Fibroblast of skin of left biceps (primary cell): ENCODE data around the gene CDK15.
"Not testable (repeated sequence)": the region's sequence is repeated elsewhere in the genome, so short reads cannot be mapped to it uniquely, and the experiment has no call there.

Experiments
- DNase-seq, 2 experiments: peaks; one replicate each; pipeline ENCODE4 v3.0.0-alpha.2; 2013; ENCODE audit warnings: low read depth in 2 of 2

The CDK15 gene

DNA sequence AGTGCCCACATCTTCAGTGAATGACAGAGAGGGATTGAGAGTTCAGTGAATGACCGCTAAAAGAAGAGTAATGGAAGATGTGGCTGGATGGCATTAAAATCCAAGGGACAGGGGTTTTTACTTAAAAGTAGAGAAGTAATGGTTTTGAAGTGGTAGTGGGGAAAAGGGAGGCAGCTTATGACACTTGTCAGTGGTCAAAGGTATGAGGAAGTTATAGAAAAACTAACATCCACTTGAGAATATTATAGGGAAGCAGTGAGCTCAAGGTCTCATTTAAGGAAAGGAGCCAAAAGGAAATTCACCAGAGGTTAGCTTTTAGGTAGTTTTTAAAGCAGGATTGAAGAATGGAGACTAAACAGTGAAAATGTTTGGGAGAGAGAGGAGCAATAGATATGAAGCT, 24.3 kb downstream of the CDK15 start:
- DNase-seq = no peak

DNA sequence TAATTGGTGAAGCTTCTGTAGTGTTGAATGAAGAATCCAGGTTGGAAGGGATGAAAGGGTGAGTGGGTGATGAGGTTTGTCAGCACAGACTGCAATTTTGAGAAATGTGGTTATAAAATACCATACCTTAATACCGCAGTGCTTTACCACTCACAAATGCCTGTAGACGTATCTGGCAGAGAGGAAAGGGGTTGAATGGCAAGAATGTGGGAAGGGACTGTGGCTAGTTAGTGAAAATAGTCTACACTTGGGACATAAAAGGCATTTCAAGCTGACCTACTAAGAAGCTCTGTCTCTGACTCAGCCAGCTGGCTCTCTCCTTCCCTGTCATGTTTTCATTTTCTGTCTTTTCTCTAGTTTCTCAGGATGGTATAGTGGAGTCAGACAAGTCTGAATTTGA, 25.1 kb downstream of the CDK15 start:
- DNase-seq = peak; percentile 86 to 87

DNA sequence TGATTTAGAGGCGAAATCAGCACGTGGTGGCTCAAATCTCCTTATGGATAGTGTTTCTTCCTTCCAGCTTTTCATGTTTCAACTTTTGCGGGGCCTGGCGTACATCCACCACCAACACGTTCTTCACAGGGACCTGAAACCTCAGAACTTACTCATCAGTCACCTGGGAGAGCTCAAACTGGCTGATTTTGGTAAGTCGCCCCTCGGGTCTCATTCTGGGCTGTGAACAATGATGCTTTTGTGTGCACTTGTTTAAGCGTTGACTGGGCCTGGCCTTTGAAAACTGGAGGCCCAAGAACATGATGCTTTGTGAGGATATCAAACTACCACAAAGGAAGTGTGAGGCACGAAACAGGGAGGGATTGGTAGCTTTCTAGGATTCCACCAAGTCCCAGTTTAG, 27.4 kb downstream of the CDK15 start:
- DNase-seq = no peak

DNA sequence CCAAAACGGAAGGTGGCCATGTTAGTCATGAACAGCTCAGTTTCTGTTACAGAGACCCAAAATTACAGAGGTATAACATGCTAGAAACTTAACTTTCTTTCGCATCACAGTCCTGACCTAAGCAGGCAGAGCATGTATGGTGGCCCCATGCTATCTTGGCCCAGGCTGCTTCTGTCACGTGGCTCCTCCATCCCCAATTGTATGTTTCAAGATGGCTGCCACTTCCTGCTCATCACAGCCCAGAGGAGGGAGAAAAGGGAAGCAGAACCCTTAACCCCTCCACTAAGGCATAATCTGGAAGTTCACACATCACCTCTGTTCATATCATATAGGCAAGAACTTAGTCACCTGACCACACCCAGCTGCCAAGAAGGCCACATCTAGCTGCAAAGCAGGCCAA, 28.7 kb downstream of the CDK15 start:
- DNase-seq = no peak

DNA sequence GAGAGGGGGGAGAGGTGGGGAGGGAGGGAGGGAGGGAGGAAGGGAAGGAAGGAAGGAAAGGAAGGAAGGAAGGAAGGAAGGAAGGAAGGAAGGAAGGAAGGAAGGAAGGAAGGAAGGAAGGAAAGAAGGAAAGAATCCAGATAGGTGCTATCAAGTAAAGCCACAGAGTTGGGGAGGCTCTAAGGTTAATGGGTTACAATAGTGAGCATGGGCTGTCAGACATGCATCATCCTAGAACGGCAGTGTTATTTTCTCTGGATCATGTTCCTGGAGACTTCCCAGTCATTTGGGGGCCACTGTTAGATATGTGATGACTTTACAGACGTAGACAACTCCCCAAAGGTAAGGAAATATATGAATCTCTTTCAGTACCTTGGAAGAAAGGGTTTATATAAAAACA, 31.1 kb downstream of the CDK15 start:
- DNase-seq = no peak

DNA sequence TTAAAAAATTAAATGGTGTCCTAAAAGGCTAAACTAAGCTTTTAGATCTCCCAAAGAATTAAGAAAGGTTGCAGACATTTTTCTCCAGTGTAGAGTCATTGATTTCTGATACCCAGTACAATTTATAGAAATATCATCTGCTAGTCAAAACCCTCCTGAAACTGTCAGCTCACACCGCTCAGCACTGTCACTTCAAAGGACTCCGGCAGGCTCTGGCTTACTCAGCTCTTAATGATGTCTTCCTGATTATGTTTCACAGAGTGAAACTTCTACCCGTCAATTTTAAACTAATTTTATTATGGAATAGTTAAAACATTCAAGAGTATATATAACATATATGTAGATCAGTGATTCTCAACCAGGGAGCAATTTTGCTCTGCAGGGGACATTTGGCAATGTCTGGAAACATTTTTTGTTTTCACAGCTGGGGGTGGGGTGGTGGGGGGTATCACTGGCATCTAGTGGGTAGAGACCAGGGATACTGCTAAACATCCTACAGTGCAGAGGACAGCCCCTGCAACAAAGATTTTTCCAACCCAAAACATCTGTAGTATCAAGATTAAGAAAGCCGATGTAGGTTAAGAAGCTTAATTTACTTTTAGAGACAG, 31.6 kb downstream of the CDK15 start:
- DNase-seq = no peak

DNA sequence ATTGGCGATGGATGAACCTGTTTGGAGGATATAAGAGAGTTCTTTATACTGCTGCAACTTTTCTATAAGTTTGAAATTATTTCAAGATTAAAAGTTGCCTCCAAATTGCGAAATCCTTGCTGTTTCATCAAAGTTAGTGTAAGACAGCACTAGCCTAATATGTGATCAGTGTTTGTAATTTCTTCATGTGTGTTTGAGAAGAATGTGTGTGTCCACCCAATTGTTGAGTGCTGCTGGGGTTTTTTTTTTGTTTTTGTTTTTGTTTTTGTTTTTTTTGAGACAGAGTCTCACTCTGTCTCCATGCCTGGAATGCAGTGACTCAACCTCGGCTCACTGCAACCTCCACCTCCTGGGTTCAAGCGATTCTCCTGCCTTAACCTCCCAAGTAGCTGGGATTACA, 33.4 kb downstream of the CDK15 start:
- peak in 1 of 2 experiments; percentile 57 for DNase-seq

DNA sequence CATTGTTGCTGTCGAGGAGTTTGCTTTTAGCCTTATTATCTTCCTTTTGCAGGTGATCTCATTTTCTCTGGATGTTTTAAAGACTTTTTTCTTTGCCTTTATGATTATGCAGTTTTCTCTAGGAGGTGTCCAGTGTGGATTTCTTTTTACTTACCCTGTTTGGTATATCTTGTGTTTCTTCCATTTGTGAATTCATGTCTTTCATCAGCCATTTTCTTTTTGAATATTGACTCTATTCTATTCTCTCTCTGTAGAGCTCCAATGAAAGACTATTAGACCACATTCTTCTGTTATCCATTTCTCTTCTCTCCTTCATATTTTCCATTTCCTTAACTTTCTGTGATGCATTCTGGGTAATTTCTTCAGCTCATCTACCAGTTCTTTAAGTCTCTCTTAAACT, 34.4 kb downstream of the CDK15 start:
- DNase-seq = no peak

DNA sequence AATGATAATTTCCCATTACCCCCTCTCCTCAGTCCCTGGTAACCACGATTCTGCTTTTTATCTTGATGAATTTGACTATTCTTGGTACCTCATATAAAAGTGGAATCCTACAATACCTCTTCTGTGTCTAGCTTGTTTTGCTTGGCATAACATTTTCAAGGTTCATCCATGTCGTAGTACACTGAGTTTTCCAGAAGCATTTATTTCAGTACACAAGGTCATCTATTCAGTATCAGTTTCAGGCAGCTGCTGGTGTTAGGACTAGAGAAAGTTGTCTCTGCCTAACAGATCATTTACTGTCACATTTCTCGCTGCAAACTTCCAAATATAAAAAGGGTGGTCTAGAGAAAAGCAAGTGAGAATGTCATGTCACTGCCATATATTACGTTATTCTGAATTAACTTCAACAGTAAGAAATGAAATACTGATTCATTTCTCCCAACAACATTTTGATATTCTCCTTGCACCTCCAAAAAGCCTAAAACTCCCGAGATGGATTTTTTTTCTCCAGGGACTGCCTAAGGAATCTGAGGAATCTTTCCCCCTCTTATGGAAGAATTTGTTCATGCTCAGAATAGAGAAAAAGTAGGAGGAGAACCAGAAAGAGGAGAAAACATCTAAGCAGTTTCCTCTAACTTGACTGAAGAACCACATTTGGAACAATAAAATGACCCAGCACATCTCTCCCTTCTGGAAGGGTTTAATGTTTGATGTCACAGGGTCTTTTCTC, 36.0 kb downstream of the CDK15 start:
- DNase-seq = no peak

DNA sequence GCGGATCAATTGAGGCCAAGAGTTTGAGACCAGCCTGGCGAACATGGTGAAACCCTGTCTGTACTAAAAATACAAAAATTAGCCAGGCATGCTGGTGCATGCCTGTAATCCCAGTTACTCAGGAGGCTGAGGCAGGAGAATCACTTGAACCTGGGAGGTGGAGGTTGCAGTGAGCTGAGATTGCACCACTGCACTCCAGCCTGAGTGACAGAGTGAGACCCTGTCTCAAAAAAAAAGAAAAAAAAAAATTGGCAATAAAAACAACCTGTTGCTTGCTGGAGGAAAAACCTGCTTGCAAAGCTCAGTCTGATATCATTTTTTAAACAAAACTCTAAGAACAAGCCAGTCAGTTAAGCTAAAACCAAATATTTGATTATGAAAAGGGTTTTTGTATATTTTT, 38.6 kb downstream of the CDK15 start:
- not testable (repeated sequence) for DNase-seq

DNA sequence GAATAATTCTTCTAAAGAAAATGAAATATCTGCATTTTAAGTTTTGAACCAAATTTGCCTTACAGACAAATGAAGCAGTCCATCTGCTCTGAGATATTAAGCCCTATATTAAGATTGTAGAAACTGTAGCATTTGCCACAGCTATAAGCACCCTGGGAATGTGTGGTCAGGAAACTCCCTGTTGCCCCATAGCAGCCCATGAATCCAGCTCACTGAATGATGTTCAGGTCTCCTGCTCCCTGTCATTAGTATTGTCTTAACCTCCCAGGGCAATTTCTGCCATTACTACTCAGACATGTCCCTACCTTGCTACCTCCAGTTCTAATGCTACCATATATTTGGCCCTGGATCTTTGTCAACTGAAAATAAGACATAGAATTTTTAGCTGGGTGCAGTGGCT, 41.1 kb downstream of the CDK15 start:
- DNase-seq = no peak

DNA sequence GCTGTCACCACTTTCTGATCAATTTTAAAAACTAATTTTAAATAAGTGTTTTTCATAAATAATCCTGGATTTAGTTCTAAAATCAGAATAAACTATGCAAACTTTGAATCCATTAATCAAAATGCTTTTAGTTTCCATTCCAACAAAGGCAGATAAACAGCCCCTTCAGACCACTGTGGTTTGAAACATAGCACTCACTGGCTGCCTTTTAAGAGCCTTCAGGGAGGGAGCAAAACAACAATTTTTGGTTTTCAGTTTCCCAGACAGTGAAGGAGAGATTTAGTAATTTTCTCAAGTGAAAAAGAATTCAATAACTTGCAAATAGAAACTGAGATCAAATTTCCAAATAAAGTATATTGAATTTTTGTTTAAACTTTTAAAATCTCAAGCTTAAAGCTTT, 46.1 kb downstream of the CDK15 start:
- DNase-seq = no peak

DNA sequence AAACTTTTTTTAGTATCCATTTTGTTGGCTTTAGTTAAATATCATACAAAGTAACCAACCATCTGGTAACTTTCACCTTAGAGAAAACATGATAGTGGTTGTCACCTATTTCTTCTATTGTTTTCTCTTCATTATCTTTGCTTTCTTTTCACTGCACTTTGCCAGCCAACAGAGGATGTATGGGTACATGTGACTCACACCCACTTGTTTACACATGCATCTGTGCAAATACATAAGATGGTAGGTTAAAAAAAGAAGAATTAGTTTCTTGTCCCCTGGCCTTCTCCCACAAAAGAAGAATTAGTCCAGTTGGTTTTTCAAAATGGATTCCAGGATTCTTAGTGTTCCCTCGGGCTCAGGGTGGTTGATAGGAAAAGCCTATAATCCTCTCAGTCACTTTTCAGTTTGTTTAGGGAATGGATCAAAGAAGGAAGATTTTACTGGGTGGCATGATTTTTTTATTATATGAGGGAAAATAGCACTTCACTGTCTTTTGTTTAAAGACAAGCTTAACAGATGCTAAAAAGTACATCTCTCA, 46.6 kb downstream of the CDK15 start:
- no peak for DNase-seq

DNA sequence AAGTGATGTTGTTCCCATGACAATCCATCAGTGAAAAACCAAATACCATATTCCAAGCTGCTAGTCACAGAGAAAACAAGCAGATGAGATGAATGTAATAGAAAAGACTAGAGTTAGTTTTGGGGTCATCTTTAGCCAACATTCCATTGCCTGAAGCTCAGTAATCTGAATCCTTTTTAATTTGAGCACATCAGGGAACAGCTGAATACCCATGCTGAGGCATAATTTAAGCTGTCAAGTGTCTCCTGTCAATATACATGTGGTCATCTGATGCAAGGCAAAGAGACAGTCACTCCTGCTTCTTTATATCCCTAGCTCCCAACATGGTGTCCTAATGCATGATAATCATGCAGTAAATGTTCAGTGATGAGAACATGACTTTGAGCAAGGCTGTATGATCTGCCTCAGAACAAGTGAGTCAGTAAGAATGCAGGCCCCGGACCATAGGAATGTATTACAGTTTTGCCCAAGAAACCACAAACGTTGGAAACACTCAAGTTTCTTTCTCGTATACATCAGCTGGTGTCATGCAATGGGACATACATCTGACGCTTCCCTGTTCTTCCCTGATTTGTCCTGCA, 48.0 kb downstream of the CDK15 start:
- peak; percentile 96 for DNase-seq

DNA sequence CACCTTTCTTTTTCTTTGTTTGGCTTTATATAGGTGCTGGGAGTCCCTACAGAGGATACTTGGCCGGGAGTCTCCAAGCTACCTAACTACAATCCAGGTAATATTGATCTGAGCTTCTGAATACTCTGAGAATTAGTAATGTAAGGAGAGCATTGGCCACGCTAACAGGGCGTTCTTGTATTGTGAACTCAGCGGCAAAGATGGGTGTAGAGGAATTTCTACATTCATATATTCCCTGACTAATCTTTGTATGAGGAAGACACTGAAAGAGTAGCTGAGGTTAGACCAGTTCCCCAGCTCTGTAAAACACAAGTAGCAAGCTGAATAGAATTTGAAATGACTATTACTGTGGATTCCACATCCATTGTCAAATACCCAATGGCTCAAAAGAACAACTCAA, 48.5 kb downstream of the CDK15 start:
- peak in 1 of 2 experiments; percentile 49 for DNase-seq

DNA sequence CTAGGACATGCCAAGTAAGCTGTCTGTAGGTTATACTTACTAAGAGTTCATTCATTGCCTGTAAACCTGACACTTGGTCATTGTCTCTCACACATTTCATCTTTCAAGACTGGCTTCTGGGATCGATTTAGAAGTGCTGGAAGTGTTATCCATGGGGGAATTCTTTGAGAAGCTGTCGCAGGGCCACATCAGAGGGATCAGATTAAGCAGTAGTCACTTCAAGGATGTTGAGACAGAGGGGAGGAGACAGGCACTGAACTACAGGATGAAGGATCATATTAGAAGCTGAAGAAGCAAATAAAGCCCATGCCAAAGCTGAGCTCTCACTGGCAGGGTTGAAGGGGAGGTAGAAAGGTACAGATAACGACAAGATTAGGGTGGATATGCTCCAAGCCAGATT, 49.0 kb downstream of the CDK15 start:
- no peak for DNase-seq

DNA sequence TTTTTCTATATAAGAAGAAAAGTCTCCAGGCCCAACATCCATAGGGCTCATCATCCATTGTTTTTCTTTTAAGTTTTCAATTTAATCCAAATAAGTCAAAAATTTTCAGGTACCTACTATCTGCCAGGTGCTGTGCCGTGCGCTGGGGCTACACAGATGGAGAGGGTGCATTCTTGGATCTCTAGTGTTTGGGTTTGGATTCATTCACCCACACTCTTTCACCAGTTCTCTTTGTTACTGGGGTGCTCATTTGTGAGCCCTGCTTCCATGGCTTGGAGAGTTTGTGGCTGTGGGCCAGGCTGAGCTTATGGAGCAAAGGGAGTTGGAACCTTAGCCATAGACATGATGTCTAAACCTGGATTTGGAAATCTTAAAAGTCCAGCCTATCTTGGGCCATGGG, 51.0 kb downstream of the CDK15 start:
- DNase-seq = no peak

DNA sequence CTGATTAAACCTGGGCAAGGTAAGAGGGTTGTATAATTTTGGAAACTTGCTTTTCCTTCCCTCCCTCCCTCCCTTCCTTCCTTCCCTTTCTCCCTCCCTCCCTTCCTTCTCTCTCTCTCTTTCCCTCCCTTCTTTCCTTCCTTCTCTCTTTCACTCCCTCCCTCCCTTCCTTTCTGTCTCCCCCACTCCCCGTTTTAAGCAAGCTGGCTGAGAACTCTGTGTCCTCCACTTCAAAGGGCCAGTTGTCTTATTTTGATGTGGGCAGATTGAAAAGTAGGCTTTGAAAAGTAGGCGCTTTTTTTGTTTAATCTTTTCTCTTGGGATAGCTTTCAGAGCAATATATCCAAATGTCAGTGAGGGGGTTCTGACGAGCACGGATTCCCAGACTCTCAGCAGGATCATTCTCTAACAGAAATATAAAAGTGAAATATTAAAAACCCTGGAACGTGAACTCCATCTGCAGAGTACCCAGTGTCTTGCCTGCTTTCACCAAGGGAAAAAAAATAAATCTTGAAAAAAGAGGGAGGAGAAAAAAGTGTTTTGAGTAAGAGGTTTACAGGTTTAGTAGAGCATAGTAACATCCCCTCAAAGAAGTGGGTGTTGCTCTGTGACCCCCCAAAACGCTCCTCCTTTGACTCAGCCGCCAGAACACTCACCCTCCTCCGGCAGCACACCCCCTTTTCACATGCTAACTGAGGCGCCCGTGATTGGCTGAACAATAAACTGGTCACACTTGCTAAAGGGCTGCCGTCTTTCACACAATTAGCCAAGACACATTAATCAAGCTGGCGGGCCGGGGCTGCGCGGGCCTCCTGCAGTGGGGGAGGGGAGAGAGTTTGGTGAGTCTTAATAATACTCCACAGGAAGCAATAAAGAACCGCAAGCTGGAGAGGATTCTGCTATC, 52.2 kb downstream of the CDK15 start:
- DNase-seq = peak; percentile 78 to 79

DNA sequence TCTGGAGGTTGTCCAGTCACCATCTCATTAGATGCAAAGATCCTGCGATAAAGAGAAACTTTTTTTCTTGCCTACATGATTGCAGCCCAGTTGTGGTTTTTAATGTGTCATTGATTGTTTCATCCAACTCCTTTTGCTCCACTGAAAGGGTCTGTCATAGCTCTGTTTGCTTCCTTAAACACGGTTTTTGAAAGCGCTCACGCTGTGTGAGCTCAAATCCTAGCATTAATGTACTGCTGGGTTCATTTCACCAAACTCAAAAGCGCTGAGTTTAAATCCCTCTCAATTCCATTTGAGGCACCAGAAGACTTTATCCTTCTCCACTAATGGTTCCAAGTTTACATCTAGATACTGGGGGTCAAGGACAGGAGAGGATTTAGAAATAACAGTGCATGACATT, 53.6 kb downstream of the CDK15 start:
- no peak for DNase-seq

DNA sequence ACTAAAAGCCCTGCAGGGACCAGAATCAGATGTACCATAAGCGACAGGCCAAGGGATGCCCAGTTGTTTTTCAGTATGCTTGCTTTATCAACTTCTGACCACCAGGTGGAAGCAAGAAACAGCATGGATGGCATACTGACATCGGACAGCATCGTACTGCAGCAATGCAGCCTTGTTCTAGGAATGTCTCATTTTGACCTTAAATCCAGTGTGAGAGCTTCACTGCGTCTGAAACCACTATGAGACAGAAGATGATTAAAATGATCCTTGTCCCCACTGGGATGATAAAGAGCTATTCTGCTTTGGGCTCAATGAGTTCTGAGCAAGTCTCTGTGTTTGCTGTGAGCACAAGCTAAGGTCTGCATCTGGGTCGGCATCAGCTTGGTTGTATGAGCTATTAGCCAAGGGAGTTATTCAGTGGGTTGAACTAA, 54.3 kb downstream of the CDK15 start:
- peak; percentile 57 to 67 for DNase-seq

DNA sequence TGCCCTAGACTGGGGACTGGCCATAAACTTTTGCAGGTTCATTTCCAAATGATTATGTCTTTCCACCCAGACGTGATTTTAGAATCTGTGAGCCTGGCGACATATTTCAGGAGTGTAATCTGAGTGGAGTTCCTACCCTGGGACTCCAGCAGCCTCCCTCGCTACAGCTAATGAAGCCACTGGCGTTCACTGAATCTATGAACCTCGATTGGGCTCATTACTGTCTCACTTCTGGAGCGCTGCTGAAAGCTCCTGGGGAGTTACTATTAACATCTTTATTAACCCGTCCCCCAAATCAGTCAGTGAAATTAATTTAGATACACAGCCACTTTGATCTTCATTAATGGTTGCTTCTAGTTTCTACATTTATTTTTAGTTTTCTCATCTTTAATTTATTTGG, 56.5 kb downstream of the CDK15 start:
- DNase-seq = no peak
